ENCODE measurements around the gene DCST1.
A peak's percentile ranks its signal among the peaks of the same experiment; 100 is the strongest.

DCST1 gene

GRCh38 chr1:155092131-155092530, 58.5 kb downstream of the DCST1 start:
- H3K9ac ChIP-seq (ENCODE audit: low read depth in 1 of 2, low read length in 2 of 2), result no peak overlapping the region
- H3K9me3 ChIP-seq (ENCODE audit: control insufficient read depth in 2 of 2, low read length in 2 of 2), result no peaks in the 10 kb centered on the region
- no peaks in the 10 kb centered on the region for H3K27me3 ChIP-seq (ENCODE audit: control insufficient read depth in 2 of 2, insufficient read depth in 2 of 2, low read length in 2 of 2)
- no peak overlapping the region for H3K27ac ChIP-seq (ENCODE audit: low read depth in 2 of 2, low read length in 2 of 2)
- no peaks in the 10 kb centered on the region for H3K36me3 ChIP-seq (ENCODE audit: control insufficient read depth in 2 of 2, insufficient read depth in 2 of 2, low read length in 2 of 2)
- H3K4me1 ChIP-seq (ENCODE audit: control insufficient read depth in 2 of 2, insufficient read depth in 2 of 2, low read length in 2 of 2), result peaks cover 14 to 22% of the 10 kb centered on the region in 2 donors
- H3K4me3 ChIP-seq (ENCODE audit: low read length in 2 of 2), result no peak overlapping the region

GRCh38 chr1:155092641-155093040, 59.0 kb downstream of the DCST1 start:
- peaks cover 14 to 22% of the 10 kb centered on the region in 2 donors for H3K4me1 ChIP-seq (ENCODE audit: control insufficient read depth in 2 of 2, insufficient read depth in 2 of 2, low read length in 2 of 2)
- no peak overlapping the region for H3K27ac ChIP-seq (ENCODE audit: low read depth in 2 of 2, low read length in 2 of 2)
- H3K9ac ChIP-seq (ENCODE audit: low read depth in 1 of 2, low read length in 2 of 2), result no peak overlapping the region
- H3K9me3 ChIP-seq (ENCODE audit: control insufficient read depth in 2 of 2, low read length in 2 of 2), result no peaks in the 10 kb centered on the region
- H3K4me3 ChIP-seq (ENCODE audit: low read length in 2 of 2), result no peak overlapping the region
- H3K36me3 ChIP-seq (ENCODE audit: control insufficient read depth in 2 of 2, insufficient read depth in 2 of 2, low read length in 2 of 2), result no peaks in the 10 kb centered on the region
- H3K27me3 ChIP-seq (ENCODE audit: control insufficient read depth in 2 of 2, insufficient read depth in 2 of 2, low read length in 2 of 2), result no peaks in the 10 kb centered on the region

- Histone ChIP-seq H3K27ac (ENCODE audit: low read depth in 2 of 2, low read length in 2 of 2) (peak overlapping the region in 1 of 2 donors; percentile 63), H3K9me3 (ENCODE audit: control insufficient read depth in 2 of 2, low read length in 2 of 2) (no peaks in the 10 kb centered on the region), H3K36me3 (ENCODE audit: control insufficient read depth in 2 of 2, insufficient read depth in 2 of 2, low read length in 2 of 2) (no peaks in the 10 kb centered on the region), H3K27me3 (ENCODE audit: control insufficient read depth in 2 of 2, insufficient read depth in 2 of 2, low read length in 2 of 2) (no peaks in the 10 kb centered on the region), H3K9ac (ENCODE audit: low read depth in 1 of 2, low read length in 2 of 2) (no peak overlapping the region), H3K4me3 (ENCODE audit: low read length in 2 of 2) (peak overlapping the region in 1 of 2 donors; percentile 41), H3K4me1 (ENCODE audit: control insufficient read depth in 2 of 2, insufficient read depth in 2 of 2, low read length in 2 of 2) (peaks cover 14 to 22% of the 10 kb centered on the region in 2 donors)
Measured at GRCh38 chr1:155093911-155094621, 60.4 kb downstream of the DCST1 start.

- Histone ChIP-seq H3K27ac (ENCODE audit: low read depth in 2 of 2, low read length in 2 of 2) (peak overlapping the region in 1 of 2 donors; percentile 63), H3K9ac (ENCODE audit: low read depth in 1 of 2, low read length in 2 of 2) (no peak overlapping the region), H3K27me3 (ENCODE audit: control insufficient read depth in 2 of 2, insufficient read depth in 2 of 2, low read length in 2 of 2) (no peaks in the 10 kb centered on the region), H3K9me3 (ENCODE audit: control insufficient read depth in 2 of 2, low read length in 2 of 2) (no peaks in the 10 kb centered on the region), H3K4me3 (ENCODE audit: low read length in 2 of 2) (no peak overlapping the region), H3K4me1 (ENCODE audit: control insufficient read depth in 2 of 2, insufficient read depth in 2 of 2, low read length in 2 of 2) (peaks cover 14 to 22% of the 10 kb centered on the region in 2 donors), H3K36me3 (ENCODE audit: control insufficient read depth in 2 of 2, insufficient read depth in 2 of 2, low read length in 2 of 2) (no peaks in the 10 kb centered on the region)
Measured at GRCh38 chr1:155094622-155094948, 61.0 kb downstream of the DCST1 start.

GRCh38 chr1:155099331-155099730, 65.7 kb downstream of the DCST1 start:
- no peaks in the 10 kb centered on the region for H3K27me3 ChIP-seq (ENCODE audit: control insufficient read depth in 2 of 2, insufficient read depth in 2 of 2, low read length in 2 of 2)

More at GRCh38 chr1:155099331-155099730, 65.7 kb downstream of the DCST1 start:
- Histone ChIP-seq H3K4me3 (ENCODE audit: low read length in 2 of 2) (no peak overlapping the region), H3K9me3 (ENCODE audit: control insufficient read depth in 2 of 2, low read length in 2 of 2) (no peaks in the 10 kb centered on the region), H3K36me3 (ENCODE audit: control insufficient read depth in 2 of 2, insufficient read depth in 2 of 2, low read length in 2 of 2) (no peaks in the 10 kb centered on the region), H3K27ac (ENCODE audit: low read depth in 2 of 2, low read length in 2 of 2) (peak overlapping the region in 1 of 2 donors; percentile 16), H3K4me1 (ENCODE audit: control insufficient read depth in 2 of 2, insufficient read depth in 2 of 2, low read length in 2 of 2) (peaks cover 3 to 8% of the 10 kb centered on the region in 2 donors), H3K9ac (ENCODE audit: low read depth in 1 of 2, low read length in 2 of 2) (no peak overlapping the region)

All from mucosa of rectum (tissue), 2 donors.